Body of pancreas (tissue), 4 donors: ENCODE measurements around the gene MAD1L1. TPM values are rescaled to one million over a fixed set of nuclear protein-coding genes. Genes with fewer than 3 reads are reported as not detected.

Source experiments
- ATAC-seq: fragments of 150-250 bp; one replicate; pipeline ENCODE4 v1.9.1; 2016
- DNase-seq, 4 donors: peaks; one replicate each; pipeline ENCODE4 v3.0.0-alpha.2; 2019
- H3K27ac ChIP-seq, 4 donors: fragments of 200-600 bp; sonication (generic); 1 replicate in 3 of 4; 2 replicates in 1 of 4; pipeline versions ENCODE4 v1.5.1 to v1.6.1; 2016 to 2019; ENCODE audit warnings: mild to moderate bottlenecking in 1 of 4, mixed read lengths in 1 of 4, moderate library complexity in 1 of 4
- H3K27me3 ChIP-seq, 2 donors: fragments of 200-600 bp; sonication (generic); one replicate each; pipeline ENCODE4 v1.6.0; 2016; ENCODE audit warnings: mild to moderate bottlenecking in 1 of 2
- H3K36me3 ChIP-seq, 2 donors: fragments of 200-600 bp; sonication (generic); replicated peaks in 1 of 2; 2 replicates each; pipeline ENCODE4 v1.5.1; 2016; ENCODE audit warnings: low read depth in 2 of 2; ENCODE audit not compliant: insufficient read depth in 1 of 2
- H3K4me1 ChIP-seq: fragments of 200-600 bp; sonication (generic); one replicate; pipeline ENCODE4 v1.6.0; 2016
- H3K4me3 ChIP-seq, 2 donors: fragments of 200-600 bp; sonication (generic); 1 replicate in 1 of 2; 2 replicates in 1 of 2; pipeline ENCODE4 v1.5.1; 2016 to 2019
- H3K9me3 ChIP-seq, 3 donors: fragments of 200-600 bp; sonication (generic); 1 replicate in 2 of 3; 2 replicates in 1 of 3; pipeline ENCODE4 v1.5.1; 2016
- CTCF ChIP-seq, 7 experiments: fragments of 450-650 bp in 4 of 7; fragments of 200-600 bp in 3 of 7; sonication (generic) in 3 of 7; IDR thresholded peaks; one replicate each; pipeline ENCODE4 v1.5.1; 2016 to 2019; ENCODE audit warnings: antibody characterized with exemption in 7 of 7
- POLR2A ChIP-seq, 3 donors: fragments of 450-650 bp; IDR thresholded peaks; one replicate each; pipeline ENCODE4 v1.6.1; 2016; ENCODE audit warnings: antibody characterized with exemption in 3 of 3, mild to moderate bottlenecking in 2 of 3
- WGBS, 2 donors: methylation state at CpG; one replicate each; pipeline ENCODE4 v1.1.5; 2017; 5-methylcytosine and 5-hydroxymethylcytosine counted together
- intact Hi-C: fragments of 100-400 bp; cut with DNase I; formaldehyde crosslinking; loops from one replicate; pipeline ENCODE4 v1.15.1; 2023
- total RNA-seq, 2 donors: library from RNA; depleted of rRNA; stranded (reverse); fragments of >200 nt; gene quantifications; one replicate each; pipeline ENCODE4 v1.1.0, GENCODE V29; 2016

MAD1L1 gene
- total RNA-seq, 2 donors from 2014 or later: 14.0 to 66.9 TPM

GRCh38 chr7:2013381-2014311 is 219.1 kb downstream of the MAD1L1 start:
- intact Hi-C loops: no loop called here
- WGBS, 2 donors: 87 to 94% methylated on average over 14 to 34 of the region's 34 CpGs
- Histone ChIP-seq H3K4me3 (no peak overlapping the region), H3K27ac (no peak overlapping the region), H3K27me3 (no peaks in the 10 kb centered on the region), H3K9me3 (no peaks in the 10 kb centered on the region), H3K36me3 (no peaks in the 10 kb centered on the region), H3K4me1 (no peaks in the 10 kb centered on the region)
- peak in 2 of 4 donors; percentile 2 to 5 for DNase-seq
- ATAC-seq: no peak
- no peak for TF ChIP-seq POLR2A (IDR thresholded peaks at IDR 0.05)
- TF ChIP-seq CTCF (IDR thresholded peaks at IDR 0.05): no peak

- Histone ChIP-seq H3K4me3 (no peak overlapping the region), H3K27me3 (no peaks in the 10 kb centered on the region), H3K36me3 (no peaks in the 10 kb centered on the region), H3K27ac (no peak overlapping the region), H3K9me3 (no peaks in the 10 kb centered on the region), H3K4me1 (no peaks in the 10 kb centered on the region)
- 70 to 73% methylated on average over 2 to 8 of the region's 8 CpGs for WGBS, 2 donors
- intact Hi-C loops: no loop called here
- TF ChIP-seq CTCF (IDR thresholded peaks at IDR 0.05) (no peak), POLR2A (IDR thresholded peaks at IDR 0.05) (no peak)
- no peak for ATAC-seq
- peak in 2 of 4 donors; percentile 15 to 20 for DNase-seq
These were observed 219.8 kb downstream of the MAD1L1 start for GRCh38 chr7:2012981-2013380.

DNA sequence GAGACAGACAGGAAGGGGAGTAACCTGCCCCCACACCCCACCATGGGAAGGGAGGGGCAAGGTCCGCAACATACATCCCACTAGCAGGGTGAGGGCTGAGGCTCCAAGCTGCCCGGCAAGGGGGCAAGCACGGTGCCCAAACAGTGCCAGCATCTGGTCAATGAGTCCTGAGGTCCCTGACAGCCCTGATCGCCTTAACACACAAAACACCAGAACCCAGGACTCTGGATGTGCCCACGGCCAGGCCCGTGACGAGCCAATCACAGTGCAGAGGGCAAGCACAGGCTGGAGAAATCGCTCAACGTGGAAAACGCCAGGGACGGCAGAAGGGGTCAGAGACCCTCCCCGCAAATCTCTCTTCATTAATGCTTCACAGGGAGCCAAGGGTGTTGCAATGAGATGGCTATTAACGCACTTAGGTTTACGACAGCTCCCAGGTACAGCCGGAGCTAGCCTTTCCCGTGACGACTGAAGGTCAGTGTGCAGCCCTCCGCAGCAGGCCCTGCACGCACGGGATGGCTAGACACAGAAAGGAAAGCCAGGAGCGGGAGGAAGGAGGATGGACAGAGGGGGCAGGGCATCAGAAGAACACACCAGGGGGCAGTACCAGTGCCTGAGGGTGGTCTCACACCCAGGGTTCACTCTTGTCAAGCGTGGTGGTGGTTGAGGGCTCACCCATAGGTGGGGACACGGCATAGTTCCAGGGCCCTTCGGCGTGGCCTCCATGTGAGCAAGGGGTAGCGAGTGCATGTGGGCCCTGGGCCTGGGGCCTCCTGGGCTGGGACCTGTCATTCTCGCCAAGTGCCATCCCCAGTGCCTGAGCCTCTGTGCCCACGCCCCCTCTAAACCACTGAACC is 220.5 kb downstream of the MAD1L1 start:
- intact Hi-C loops: no loop called here
- Histone ChIP-seq H3K4me3 (no peak overlapping the region), H3K27ac (no peak overlapping the region), H3K27me3 (no peaks in the 10 kb centered on the region), H3K9me3 (no peaks in the 10 kb centered on the region), H3K4me1 (no peaks in the 10 kb centered on the region), H3K36me3 (no peaks in the 10 kb centered on the region)
- ATAC-seq (no peak), DNase-seq (peak in 2 of 4 donors; percentile 3 to 5)
- TF ChIP-seq POLR2A (IDR thresholded peaks at IDR 0.05): no peak
- TF ChIP-seq CTCF (IDR thresholded peaks at IDR 0.05): no peak
- 93 to 94% methylated on average over 12 to 25 of the region's 28 CpGs for WGBS, 2 donors

DNA sequence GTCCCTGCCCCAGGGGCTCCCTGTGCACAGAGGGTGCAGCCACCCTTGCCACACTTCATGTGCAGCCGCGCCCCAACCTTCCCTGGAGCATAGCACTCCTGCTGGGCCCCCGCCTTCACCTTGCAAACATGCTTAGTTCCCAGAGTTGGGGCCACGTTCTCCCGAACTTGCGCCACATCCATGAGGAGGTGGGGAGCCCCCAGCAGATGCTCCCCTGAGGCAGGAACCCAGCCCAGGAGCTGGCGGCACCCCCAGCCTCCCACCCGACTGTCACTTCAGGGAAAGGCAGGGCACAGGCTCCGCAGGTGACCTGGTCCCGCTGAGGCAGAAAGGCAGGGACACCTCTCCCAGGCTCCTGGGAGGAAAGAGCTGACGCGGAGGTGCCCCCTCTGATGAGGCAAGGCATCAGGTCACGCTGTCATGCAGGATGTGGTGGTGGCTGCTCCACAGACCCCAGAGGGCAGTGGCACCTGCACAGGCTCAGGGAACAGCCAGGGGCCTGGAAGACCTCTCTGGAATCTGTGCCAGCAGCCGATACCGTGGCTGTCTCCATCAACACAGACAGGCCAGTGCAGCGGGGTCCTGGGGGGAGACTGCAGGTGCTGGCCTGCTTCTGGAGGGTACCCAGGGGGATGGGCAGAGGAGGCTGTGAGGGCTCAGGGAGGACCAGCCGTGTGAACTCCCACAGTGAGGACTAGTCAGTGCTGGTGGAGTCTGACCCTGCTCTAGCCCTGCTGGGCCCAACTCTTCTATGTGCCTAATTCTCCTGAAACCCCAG is 221.3 kb downstream of the MAD1L1 start:
- H3K36me3 ChIP-seq: no peaks in the 10 kb centered on the region
- H3K9me3 ChIP-seq: no peaks in the 10 kb centered on the region
- 94 to 96% methylated on average over 5 to 15 of the region's 17 CpGs for WGBS, 2 donors
- TF ChIP-seq CTCF (IDR thresholded peaks at IDR 0.05) (no peak), POLR2A (IDR thresholded peaks at IDR 0.05) (no peak)
- ATAC-seq: no peak
- intact Hi-C loops: no loop called here
- H3K27ac ChIP-seq: no peak overlapping the region
- H3K4me3 ChIP-seq: no peak overlapping the region
- H3K4me1 ChIP-seq: no peaks in the 10 kb centered on the region
- H3K27me3 ChIP-seq: no peaks in the 10 kb centered on the region
- DNase-seq: peak in 2 of 4 donors; percentile 2 to 8
